WTC11 (cell line): Measurements from ENCODE around the gene CPNE4. TPM values are rescaled to one million over a fixed set of nuclear protein-coding genes. Genes with fewer than 3 reads are reported as not detected.
"Not testable (repeated sequence)": the region's sequence is repeated elsewhere in the genome, so short reads cannot be mapped to it uniquely, and the experiment has no call there.

Source experiments
- ATAC-seq: fragments of 200-7000 bp; cut with Tn5 transposase; 2 replicates; pipeline ENCODE4 v1.10.0; 2021; ENCODE audit warnings: mild to moderate bottlenecking, moderate library complexity
- CTCF ChIA-PET: fragments of 300-600 bp; sonication (Branson Sonifier 250); formaldehyde crosslinking; loops from one replicate; lab custom pipeline; 2021; ENCODE audit warnings: antibody characterized with exemption; lab: Charles Lee
- POLR2A ChIA-PET: fragments of 350-600 bp; sonication (Branson Sonifier 250); formaldehyde crosslinking; loops from one replicate; lab custom pipeline; 2021; ENCODE audit warnings: antibody characterized with exemption; lab: Charles Lee
- DNase-seq: peaks from one replicate; pipeline ENCODE4 v3.0.0; 2021; ENCODE audit warnings: low spot score
- H3K27ac Mint-ChIP-seq: 2 replicates; pipeline ENCODE4 v1.8.0; 2021; ENCODE audit warnings: mixed read lengths
- H3K27me3 Mint-ChIP-seq: 2 replicates; pipeline ENCODE4 v1.8.0; 2021; ENCODE audit warnings: low read depth, mild to moderate bottlenecking, moderate library complexity, mixed read lengths
- H3K36me3 Mint-ChIP-seq: 2 replicates; pipeline ENCODE4 v1.8.0; 2021; ENCODE audit warnings: mixed read lengths
- H3K4me1 Mint-ChIP-seq: 2 replicates; pipeline ENCODE4 v1.8.0; 2022; ENCODE audit warnings: mixed read lengths
- H3K4me3 Mint-ChIP-seq: 2 replicates; pipeline ENCODE4 v1.8.0; 2021; ENCODE audit warnings: mild to moderate bottlenecking, moderate library complexity, mixed read lengths
- H3K9me3 Mint-ChIP-seq: 2 replicates; pipeline ENCODE4 v1.8.0; 2021; ENCODE audit warnings: mixed read lengths
- AR ChIP-seq: fragments of 250-450 bp; sonication (Bioruptor Pico); IDR thresholded peaks from 2 replicates; pipeline ENCODE4 v1.9.0; 2021; ENCODE audit warnings: mild to moderate bottlenecking
- ARID4B ChIP-seq: sonication (generic); formaldehyde crosslinking; IDR thresholded peaks from 2 replicates; pipeline ENCODE4 v1.8.0; 2023; ENCODE audit warnings: missing genetic modification reagents, mild to moderate bottlenecking, borderline replicate concordance
- ATF2 ChIP-seq: sonication (generic); formaldehyde crosslinking; IDR thresholded peaks from 2 replicates; pipeline ENCODE4 v1.8.1; 2022; ENCODE audit warnings: low read depth, missing genetic modification reagents, borderline replicate concordance
- CBFB ChIP-seq: sonication (generic); formaldehyde crosslinking; IDR thresholded peaks from 2 replicates; pipeline ENCODE4 v1.8.1; 2022; ENCODE audit warnings: mild to moderate bottlenecking, low read depth, missing genetic modification reagents
- CREB1 ChIP-seq: sonication (generic); formaldehyde crosslinking; IDR thresholded peaks from 2 replicates; pipeline ENCODE4 v1.8.0; 2023; ENCODE audit warnings: mild to moderate bottlenecking, missing genetic modification reagents
- CTCF ChIP-seq: fragments of 200-600 bp; IDR thresholded peaks from 2 replicates; pipeline ENCODE4 v1.8.0; 2022; ENCODE audit warnings: antibody characterized with exemption
- ELF4 ChIP-seq: sonication (generic); formaldehyde crosslinking; IDR thresholded peaks from 2 replicates; pipeline ENCODE4 v1.8.1; 2022; ENCODE audit warnings: low read depth, mild to moderate bottlenecking, moderate library complexity, missing genetic modification reagents
- FOXJ3 ChIP-seq: sonication (generic); formaldehyde crosslinking; IDR thresholded peaks from 2 replicates; pipeline ENCODE4 v1.9.0; 2021; ENCODE audit warnings: missing genetic modification reagents, mild to moderate bottlenecking, borderline replicate concordance
- FOXP1 ChIP-seq: sonication (generic); formaldehyde crosslinking; IDR thresholded peaks from 2 replicates; pipeline ENCODE4 v1.8.0; 2022; ENCODE audit warnings: missing genetic modification reagents, mild to moderate bottlenecking, moderate library complexity, borderline replicate concordance
- GTF2I ChIP-seq: fragments of 250-450 bp; sonication (Bioruptor Pico); conservative IDR thresholded peaks from 2 replicates; pipeline ENCODE4 v1.4.0; 2021; ENCODE audit warnings: mild to moderate bottlenecking
- KAT7 ChIP-seq: sonication (generic); formaldehyde crosslinking; IDR thresholded peaks from 2 replicates; pipeline ENCODE4 v1.8.1; 2023; ENCODE audit warnings: missing genetic modification reagents, mild to moderate bottlenecking, borderline replicate concordance
- MLX ChIP-seq: sonication (generic); formaldehyde crosslinking; IDR thresholded peaks from 2 replicates; pipeline ENCODE4 v1.8.1; 2023; ENCODE audit warnings: mild to moderate bottlenecking, missing genetic modification reagents, moderate library complexity
- NFE2L1 ChIP-seq: sonication (generic); formaldehyde crosslinking; IDR thresholded peaks from 2 replicates; pipeline ENCODE4 v1.8.1; 2023; ENCODE audit warnings: missing genetic modification reagents
- NFYB ChIP-seq: sonication (generic); formaldehyde crosslinking; conservative IDR thresholded peaks from 2 replicates; pipeline ENCODE4 v1.8.0; 2022; ENCODE audit warnings: low read depth, missing genetic modification reagents
- OVOL2 ChIP-seq: fragments of 250-450 bp; sonication (Bioruptor Pico); IDR thresholded peaks from 2 replicates; pipeline ENCODE4 v1.9.0; 2021; ENCODE audit warnings: mild to moderate bottlenecking, borderline replicate concordance
- SMAD3 ChIP-seq: sonication (generic); formaldehyde crosslinking; IDR thresholded peaks from 2 replicates; pipeline ENCODE4 v1.8.0; 2022; ENCODE audit warnings: missing genetic modification reagents, mild to moderate bottlenecking, borderline replicate concordance
- STAT6 ChIP-seq: sonication (generic); formaldehyde crosslinking; conservative IDR thresholded peaks from 2 replicates; pipeline ENCODE4 v1.8.1; 2023; ENCODE audit warnings: mild to moderate bottlenecking, low read depth, missing genetic modification reagents, moderate library complexity
- TEAD4 ChIP-seq: sonication (generic); formaldehyde crosslinking; IDR thresholded peaks from 2 replicates; pipeline ENCODE4 v1.8.0; 2022; ENCODE audit warnings: mild to moderate bottlenecking, missing genetic modification reagents
- ZNF121 ChIP-seq: sonication (generic); formaldehyde crosslinking; IDR thresholded peaks from 2 replicates; pipeline ENCODE4 v1.8.0; 2023; ENCODE audit warnings: missing genetic modification reagents
- total RNA-seq: library from RNA; stranded (reverse); gene quantifications from 3 replicates; pipeline ENCODE4 v1.2.3, GENCODE V29; 2021

The CPNE4 gene
- total RNA-seq, 1 experiment from 2014 or later = 2.4 TPM

GRCh38 chr3:131972091-131972490, 62.7 kb downstream of the CPNE4 start (continued):
- TF ChIP-seq ARID4B (CRISPR knock-in tag) (no peak), TEAD4 (no peak), KAT7 (no peak), NFE2L1 (CRISPR knock-in tag) (no peak), CBFB (CRISPR knock-in tag) (no peak), SMAD3 (CRISPR knock-in tag) (no peak), FOXP1 (CRISPR knock-in tag) (no peak), FOXJ3 (CRISPR knock-in tag) (no peak), AR (CRISPR knock-in tag) (no peak)

- DNase-seq = peak; percentile 22
- H3K27ac Mint-ChIP-seq, H3K4me3 Mint-ChIP-seq, POLR2A ChIA-PET, H3K27me3 Mint-ChIP-seq, H3K36me3 Mint-ChIP-seq: not testable (repeated sequence)
- peak; percentile 67 for ATAC-seq
- CTCF ChIA-PET = interaction anchor here (1.1 to 1.4 kb wide), 2 partner anchors 71 to 168 kb away, joined by 3 to 5 read pairs; no protein-coding TSS in a partner anchor
- H3K9me3 Mint-ChIP-seq = peaks cover 19% of the 10 kb centered on the region
- peaks cover 16% of the 10 kb centered on the region for H3K4me1 Mint-ChIP-seq
These were observed 71.4 kb downstream of the CPNE4 start for GRCh38 chr3:131963442-131963841.

GRCh38 chr3:131962982-131963381, 71.8 kb downstream of the CPNE4 start:
- no peak; the same call in 1 of the 2 replicates for ATAC-seq
- TF ChIP-seq ATF2 (CRISPR knock-in tag) = no peak
- TF ChIP-seq STAT6 (CRISPR knock-in tag) = no peak
- TF ChIP-seq ZNF121 (CRISPR knock-in tag) = no peak
- TF ChIP-seq NFE2L1 (CRISPR knock-in tag) = no peak
- no peak for TF ChIP-seq GTF2I (CRISPR knock-in tag)
- TF ChIP-seq CTCF = no peak
- no peak for TF ChIP-seq OVOL2 (CRISPR knock-in tag)
- no peak for TF ChIP-seq MLX (CRISPR knock-in tag)
- no peak for TF ChIP-seq SMAD3 (CRISPR knock-in tag)
- TF ChIP-seq CREB1 (CRISPR knock-in tag) = no peak
- TF ChIP-seq ELF4 (CRISPR knock-in tag) = no peak
- TF ChIP-seq NFYB (CRISPR knock-in tag) = no peak
- ChIA-PET POLR2A (no interaction called here), CTCF (interaction anchor here (1.1 to 1.4 kb wide), 2 partner anchors 71 to 167 kb away, joined by 3 to 5 read pairs; no protein-coding TSS in a partner anchor)
- Mint-ChIP-seq H3K9me3 (peaks cover 19% of the 10 kb centered on the region), H3K27ac (no peak overlapping the region), H3K4me3 (no peak overlapping the region), H3K36me3 (peaks cover 8% of the 10 kb centered on the region), H3K4me1 (peaks cover 20% of the 10 kb centered on the region), H3K27me3 (no peaks in the 10 kb centered on the region; the same call in 1 of the 2 replicates)
- DNase-seq = no peak
